GM18502 (cell line): ENCODE data around the gene PTPN14.
"Not testable (repeated sequence)": the region's sequence is repeated elsewhere in the genome, so short reads cannot be mapped to it uniquely, and the experiment has no call there.

Source experiments
- ATAC-seq: cut with Tn5 transposase; IDR thresholded peaks from one replicate; pipeline ENCODE4 v1.9.1; 2021; ENCODE audit warnings: mild to moderate bottlenecking; ENCODE audit not compliant: unreplicated experiment, poor library complexity

Gene PTPN14

GRCh38 chr1:214485151-214485550, 66.3 kb downstream of the PTPN14 start:
- ATAC-seq = no peak

- ATAC-seq = not testable (repeated sequence)
Observed at GRCh38 chr1:214483180-214483579, 68.2 kb downstream of the PTPN14 start.

- ATAC-seq = not testable (repeated sequence)
Observed at GRCh38 chr1:214481983-214482634, 69.3 kb downstream of the PTPN14 start.

- ATAC-seq = no peak
Observed at GRCh38 chr1:214476986-214477870, 74.2 kb downstream of the PTPN14 start.

- no peak for ATAC-seq
Observed at GRCh38 chr1:214476229-214476985, 75.0 kb downstream of the PTPN14 start.

- no peak for ATAC-seq
Observed at GRCh38 chr1:214475746-214476145, 75.7 kb downstream of the PTPN14 start.

- no peak for ATAC-seq
Observed at GRCh38 chr1:214475331-214475730, 76.1 kb downstream of the PTPN14 start.

- no peak for ATAC-seq
Observed at GRCh38 chr1:214474467-214474866, 76.9 kb downstream of the PTPN14 start.

GRCh38 chr1:214473862-214474261, 77.5 kb downstream of the PTPN14 start:
- no peak for ATAC-seq

- no peak for ATAC-seq
Observed at GRCh38 chr1:214473387-214473786, 78.0 kb downstream of the PTPN14 start.

GRCh38 chr1:214472364-214472763, 79.0 kb downstream of the PTPN14 start:
- ATAC-seq = no peak

- ATAC-seq = no peak
Observed at GRCh38 chr1:214471458-214471857, 79.9 kb downstream of the PTPN14 start.

- no peak for ATAC-seq
Observed at GRCh38 chr1:214470132-214470531, 81.3 kb downstream of the PTPN14 start.

- no peak for ATAC-seq
Observed at GRCh38 chr1:214469290-214469689, 82.1 kb downstream of the PTPN14 start.

- no peak for ATAC-seq
Observed at GRCh38 chr1:214467078-214467585, 84.3 kb downstream of the PTPN14 start.

GRCh38 chr1:214466403-214467077, 84.9 kb downstream of the PTPN14 start:
- ATAC-seq = no peak

- ATAC-seq = no peak
Observed at GRCh38 chr1:214464445-214465287, 86.7 kb downstream of the PTPN14 start.

- ATAC-seq = no peak
Observed at GRCh38 chr1:214463596-214463995, 87.8 kb downstream of the PTPN14 start.

GRCh38 chr1:214462882-214463281, 88.5 kb downstream of the PTPN14 start:
- ATAC-seq = no peak
